Endodermal cell (in vitro differentiated cells): ENCODE results near the gene RHOH. TPM values are rescaled to one million over a fixed set of nuclear protein-coding genes. Genes with fewer than 3 reads are reported as not detected.

Experiments
- DNase-seq: peaks from one replicate; pipeline ENCODE4 v3.0.0-alpha.2; 2017
- H3K27ac ChIP-seq: 2 replicates; pipeline ENCODE4 v1.5.1; 2013; ENCODE audit warnings: mild to moderate bottlenecking, low read depth, low read length, moderate library complexity
- H3K27me3 ChIP-seq: 2 replicates; pipeline ENCODE4 v1.6.1; 2013; ENCODE audit warnings: mild to moderate bottlenecking, low read length, moderate library complexity; ENCODE audit not compliant: insufficient read depth, control insufficient read depth, poor library complexity, severe bottlenecking
- H3K36me3 ChIP-seq: 2 replicates; pipeline ENCODE4 v1.7.0; 2013; ENCODE audit warnings: mild to moderate bottlenecking, low read length, moderate library complexity; ENCODE audit not compliant: control insufficient read depth, insufficient read depth
- H3K4me1 ChIP-seq: one replicate; pipeline ENCODE4 v1.7.0; 2013; ENCODE audit warnings: low read length; ENCODE audit not compliant: control insufficient read depth, insufficient read depth
- H3K4me3 ChIP-seq: 2 replicates; pipeline ENCODE4 v1.5.1; 2013; ENCODE audit warnings: mild to moderate bottlenecking, low read length, moderate library complexity
- H3K9ac ChIP-seq: 2 replicates; pipeline ENCODE4 v1.6.1; 2013; ENCODE audit warnings: mild to moderate bottlenecking, low read length, moderate library complexity; ENCODE audit not compliant: poor library complexity, severe bottlenecking; ENCODE audit errors: extremely low read depth
- H3K9me3 ChIP-seq: 2 replicates; pipeline ENCODE4 v1.6.1; 2013; ENCODE audit warnings: mild to moderate bottlenecking, low read length, moderate library complexity; ENCODE audit not compliant: control insufficient read depth
- H3K27ac Mint-ChIP-seq: 2 replicates; pipeline ENCODE4 v1.8.0; 2020; ENCODE audit warnings: mixed read lengths
- H3K27me3 Mint-ChIP-seq: 2 replicates; pipeline ENCODE4 v1.8.0; 2021; ENCODE audit warnings: mild to moderate bottlenecking, mixed read lengths; ENCODE audit not compliant: insufficient read depth
- H3K36me3 Mint-ChIP-seq: 2 replicates; pipeline ENCODE4 v1.8.0; 2020; ENCODE audit warnings: low read depth, mixed read lengths
- H3K4me1 Mint-ChIP-seq: 2 replicates; pipeline ENCODE4 v1.8.0; 2020; ENCODE audit warnings: mixed read lengths
- H3K4me3 Mint-ChIP-seq: 2 replicates; pipeline ENCODE4 v1.8.0; 2020; ENCODE audit warnings: mild to moderate bottlenecking, moderate library complexity, mixed read lengths
- H3K9me3 Mint-ChIP-seq: 2 replicates; pipeline ENCODE4 v1.8.0; 2020; ENCODE audit warnings: mild to moderate bottlenecking, mixed read lengths
- WGBS, 2 experiments: methylation state at CpG; one replicate each; pipeline versions ENCODE4 v1.1.5 to v1.1.7; 2013; ENCODE audit warnings: missing lambda C conversion rate in 2 of 2, mixed read lengths in 1 of 2; ENCODE audit not compliant: insufficient coverage in 1 of 2, insufficient read length in 1 of 2; 5-methylcytosine and 5-hydroxymethylcytosine counted together
- total RNA-seq, 2 donors: library from RNA; stranded (reverse); fragmentation: NEBNext Ultra II Directional in 1 of 2; extraction: Animal tissue kit (Norgen Biotek cat#: 25700) in 1 of 2; gene quantifications; 2 replicates in 1 of 2; 3 replicates in 1 of 2; pipeline ENCODE4 v1.2.1, GENCODE V29; 2021
- TF ChIP-seq, protein P1 (sequence below): fragments of 200-600 bp; sonication (generic); conservative IDR thresholded peaks from 2 replicates; pipeline ENCODE4 v1.5.0; 2021; ENCODE audit warnings: antibody characterized with exemption, mild to moderate bottlenecking

The RHOH gene
- total RNA-seq, 2 donors from 2014 or later, result 2.9 to 9.4 TPM

DNA sequence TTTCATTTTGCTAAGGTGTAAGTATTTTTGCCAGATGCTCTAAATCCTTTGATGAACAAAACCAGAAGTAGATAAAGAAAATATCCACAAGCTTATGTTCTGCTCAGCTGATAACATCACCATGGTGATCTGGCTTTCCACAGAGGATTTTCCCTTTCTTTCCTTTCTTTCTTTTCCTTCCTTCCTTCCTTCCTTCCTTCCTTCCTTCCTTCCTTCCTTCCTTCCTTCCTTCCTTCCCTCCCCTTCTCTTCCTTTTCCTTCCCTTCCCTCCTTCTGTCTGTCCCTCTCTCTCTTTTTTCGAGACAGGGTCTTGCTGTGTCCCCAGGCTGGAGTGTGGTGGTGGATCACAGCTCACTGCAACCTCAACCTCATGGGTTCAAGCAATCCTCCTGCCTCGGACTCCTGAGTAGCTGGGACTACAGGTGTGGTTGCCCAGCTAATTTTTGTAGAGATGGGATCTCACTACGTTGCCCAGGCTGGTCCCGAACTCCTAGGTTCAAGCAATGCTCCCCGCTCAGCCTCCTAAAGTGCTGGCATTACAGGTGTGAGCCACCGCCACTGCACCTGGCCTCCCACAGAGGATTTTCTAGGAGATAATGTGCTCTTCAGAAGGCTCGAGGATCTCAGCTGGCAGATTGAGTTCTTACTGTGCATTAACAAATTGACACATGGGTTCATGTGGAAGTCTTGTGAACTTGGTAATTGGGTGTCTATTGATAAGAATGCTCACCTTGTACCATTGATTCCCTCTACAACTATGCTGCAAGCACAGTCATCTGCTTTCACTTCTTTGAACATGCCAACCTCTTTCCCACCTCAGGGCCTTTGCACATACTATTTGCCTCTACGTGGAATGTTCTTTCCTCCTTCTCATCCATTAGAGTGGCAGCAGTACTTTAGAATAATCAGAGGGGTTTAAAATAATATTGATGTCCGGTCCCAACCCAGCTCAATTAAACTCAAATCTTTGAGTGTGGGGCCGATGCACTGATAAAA is 1.4 kb upstream of the RHOH start:
- H3K4me1 Mint-ChIP-seq, result peaks cover 80% of the 10 kb centered on the region
- no peaks in the 10 kb centered on the region for H3K36me3 Mint-ChIP-seq
- TF ChIP-seq, protein P1, sequence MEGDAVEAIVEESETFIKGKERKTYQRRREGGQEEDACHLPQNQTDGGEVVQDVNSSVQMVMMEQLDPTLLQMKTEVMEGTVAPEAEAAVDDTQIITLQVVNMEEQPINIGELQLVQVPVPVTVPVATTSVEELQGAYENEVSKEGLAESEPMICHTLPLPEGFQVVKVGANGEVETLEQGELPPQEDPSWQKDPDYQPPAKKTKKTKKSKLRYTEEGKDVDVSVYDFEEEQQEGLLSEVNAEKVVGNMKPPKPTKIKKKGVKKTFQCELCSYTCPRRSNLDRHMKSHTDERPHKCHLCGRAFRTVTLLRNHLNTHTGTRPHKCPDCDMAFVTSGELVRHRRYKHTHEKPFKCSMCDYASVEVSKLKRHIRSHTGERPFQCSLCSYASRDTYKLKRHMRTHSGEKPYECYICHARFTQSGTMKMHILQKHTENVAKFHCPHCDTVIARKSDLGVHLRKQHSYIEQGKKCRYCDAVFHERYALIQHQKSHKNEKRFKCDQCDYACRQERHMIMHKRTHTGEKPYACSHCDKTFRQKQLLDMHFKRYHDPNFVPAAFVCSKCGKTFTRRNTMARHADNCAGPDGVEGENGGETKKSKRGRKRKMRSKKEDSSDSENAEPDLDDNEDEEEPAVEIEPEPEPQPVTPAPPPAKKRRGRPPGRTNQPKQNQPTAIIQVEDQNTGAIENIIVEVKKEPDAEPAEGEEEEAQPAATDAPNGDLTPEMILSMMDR, result no peak
- Histone ChIP-seq H3K9ac (no peak overlapping the region), H3K4me1 (peaks cover 11% of the 10 kb centered on the region), H3K27me3 (no peaks in the 10 kb centered on the region), H3K36me3 (no peaks in the 10 kb centered on the region), H3K27ac (no peak overlapping the region), H3K9me3 (no peaks in the 10 kb centered on the region), H3K4me3 (no peak overlapping the region)
- no peak overlapping the region for H3K27ac Mint-ChIP-seq
- H3K27me3 Mint-ChIP-seq, result no peaks in the 10 kb centered on the region
- 94% methylated on average over 8 to 10 of the region's 10 CpGs for WGBS, 2 experiments
- no peak overlapping the region for H3K4me3 Mint-ChIP-seq
- no peaks in the 10 kb centered on the region for H3K9me3 Mint-ChIP-seq
- no peak for DNase-seq

DNA sequence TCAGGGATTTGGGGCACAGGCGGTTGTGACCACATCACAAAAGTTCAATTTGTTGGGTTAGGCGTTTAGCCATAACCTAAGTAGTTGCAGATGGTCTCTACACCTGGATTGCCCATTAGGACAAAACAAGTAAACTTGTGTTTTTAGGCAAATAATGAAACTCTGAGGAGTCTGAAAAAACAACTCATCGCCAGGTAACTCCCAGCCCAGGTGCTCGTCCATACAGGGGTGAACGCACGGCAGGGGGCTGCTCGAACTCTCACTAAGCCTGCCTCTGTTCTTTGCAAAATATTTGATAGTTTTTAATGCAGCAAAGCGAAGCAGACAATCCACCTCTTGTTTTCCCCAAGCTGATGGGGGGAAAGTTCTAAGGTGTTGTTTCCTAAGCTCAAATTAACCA is 559 bp upstream of the RHOH start:
- no peaks in the 10 kb centered on the region for H3K9me3 Mint-ChIP-seq
- peaks cover 73% of the 10 kb centered on the region for H3K4me1 Mint-ChIP-seq
- H3K9me3 ChIP-seq, result no peaks in the 10 kb centered on the region
- H3K27me3 ChIP-seq, result no peaks in the 10 kb centered on the region
- TF ChIP-seq, protein P1, result no peak
- WGBS, 2 experiments, result 89 to 97% methylated on average over 8 of the region's 8 CpGs
- H3K4me3 ChIP-seq, result peak overlapping the region; percentile 69
- H3K36me3 Mint-ChIP-seq, result no peaks in the 10 kb centered on the region
- H3K4me1 ChIP-seq, result peaks cover 8% of the 10 kb centered on the region
- no peak overlapping the region for H3K27ac ChIP-seq
- peak overlapping the region; percentile 96 for H3K27ac Mint-ChIP-seq
- H3K9ac ChIP-seq, result no peak overlapping the region
- DNase-seq, result no peak
- H3K27me3 Mint-ChIP-seq, result no peaks in the 10 kb centered on the region
- peak overlapping the region; percentile 50 for H3K4me3 Mint-ChIP-seq
- H3K36me3 ChIP-seq, result no peaks in the 10 kb centered on the region

DNA sequence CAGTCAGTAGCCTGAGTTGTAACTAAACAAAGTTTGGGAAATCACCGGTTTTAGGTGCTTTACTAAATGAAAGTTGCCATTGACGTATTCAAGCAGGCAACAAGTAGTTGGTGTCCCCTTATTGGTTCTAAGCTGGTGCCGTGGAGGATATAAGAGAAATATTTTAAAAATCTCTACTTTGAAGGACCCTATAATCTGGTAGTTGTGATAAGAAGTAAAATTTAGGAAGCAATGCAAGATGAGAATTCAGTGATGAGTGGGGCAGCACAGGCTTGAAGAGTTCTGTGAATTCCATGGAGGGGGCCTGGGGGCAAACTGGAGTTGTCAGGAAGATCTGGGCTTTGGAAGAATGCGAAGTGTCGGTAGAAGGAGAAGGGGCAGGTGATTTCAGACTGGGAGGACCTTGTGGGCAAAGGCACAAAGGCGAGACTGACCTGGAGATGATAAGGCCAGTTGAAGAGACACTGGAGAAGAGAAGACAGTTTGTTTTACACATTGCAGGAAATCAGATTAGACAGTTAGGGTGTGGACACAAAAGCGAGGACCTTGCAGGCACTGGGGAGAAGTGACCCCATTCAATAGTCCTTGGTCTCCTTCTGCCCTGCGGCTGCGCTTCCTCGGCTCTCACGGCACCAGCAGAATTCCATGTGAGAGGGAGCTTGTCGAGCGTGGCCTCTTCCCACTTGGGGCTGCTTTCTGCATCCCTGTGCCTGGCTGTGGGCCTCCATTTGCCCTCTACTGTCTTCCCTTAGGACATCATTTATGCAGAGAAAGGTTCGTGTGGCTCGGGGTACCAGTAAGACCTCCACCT is 1.3 kb downstream of the RHOH start:
- Mint-ChIP-seq H3K4me1 (peaks cover 56% of the 10 kb centered on the region), H3K4me3 (peak overlapping the region; percentile 50), H3K27me3 (no peaks in the 10 kb centered on the region), H3K27ac (peak overlapping the region; percentile 23), H3K36me3 (no peaks in the 10 kb centered on the region), H3K9me3 (no peaks in the 10 kb centered on the region)
- WGBS, 2 experiments, result 84 to 87% methylated on average over 13 to 15 of the region's 15 CpGs
- no peaks in the 10 kb centered on the region for H3K9me3 ChIP-seq
- no peaks in the 10 kb centered on the region for H3K36me3 ChIP-seq
- H3K27me3 ChIP-seq, result no peaks in the 10 kb centered on the region
- no peak overlapping the region for H3K9ac ChIP-seq
- DNase-seq, result no peak
- TF ChIP-seq, protein P1, result no peak
- peaks cover 2% of the 10 kb centered on the region for H3K4me1 ChIP-seq
- H3K27ac ChIP-seq, result no peak overlapping the region
- no peak overlapping the region for H3K4me3 ChIP-seq
